Measurements from ENCODE around the gene LSM2. TPM values are rescaled to one million over a fixed set of nuclear protein-coding genes. Genes with fewer than 3 reads are reported as not detected.

The LSM2 gene
- total and polyA plus RNA-seq, 2 donors (not counting 1 experiment from before 2014, with no cell fraction given), result 52.4 to 57.4 TPM

DNA sequence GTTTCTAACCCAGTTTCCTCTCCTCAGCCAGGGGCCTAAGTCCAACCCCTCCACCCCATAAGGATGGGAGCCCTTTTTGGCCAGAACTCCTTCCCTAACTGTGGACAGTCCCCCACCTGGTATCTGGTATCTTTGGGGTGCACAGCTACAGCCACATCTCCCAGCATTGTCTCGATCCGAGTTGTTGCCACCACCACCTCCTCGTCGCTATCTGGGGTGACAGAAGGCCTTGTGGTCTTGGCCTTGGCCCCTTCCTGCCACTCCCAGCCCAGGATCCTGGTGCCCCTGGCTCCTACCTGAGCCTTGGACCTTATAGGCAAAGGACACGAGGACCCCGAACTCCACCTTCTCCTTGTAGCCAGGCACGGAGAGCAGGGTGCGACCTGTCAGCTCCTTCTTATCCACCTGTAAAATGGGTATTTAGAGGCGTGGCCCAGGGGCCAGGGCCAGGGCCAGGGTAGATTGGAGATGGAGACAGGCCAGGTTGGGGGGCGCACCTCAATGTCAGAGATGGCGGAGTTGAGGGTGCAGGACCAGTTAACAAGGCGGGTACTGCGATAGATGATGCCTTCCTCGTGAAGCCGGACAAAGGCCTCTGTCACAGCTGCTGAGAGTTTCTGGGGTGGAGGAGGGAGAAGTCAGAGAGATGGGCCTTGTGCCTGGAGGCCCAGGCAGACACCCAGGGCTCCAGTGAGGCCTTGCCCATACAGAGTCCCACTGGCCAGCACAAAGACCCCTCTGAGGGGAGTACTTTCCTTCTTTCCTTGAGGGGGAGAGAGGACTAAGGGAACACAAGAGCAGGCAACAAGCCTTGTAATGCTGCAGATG, 22.5 kb downstream of the LSM2 start:
- Histone ChIP-seq H3K4me2 (replicated peaks; ENCODE audit: low read depth, low read length, poor library complexity, severe bottlenecking) (no peak overlapping the region), H3K27me3 (replicated peaks in 1 of 4; ENCODE audit: control extremely low read depth in 1 of 4, control insufficient read depth in 3 of 4, insufficient read depth in 4 of 4, low read length in 3 of 4) (no peaks in the 10 kb centered on the region), H3K4me1 (ENCODE audit: control insufficient read depth in 2 of 2, insufficient read depth in 2 of 2, low read length in 2 of 2) (peaks cover 9 to 18% of the 10 kb centered on the region in 2 donors), H3K27ac (ENCODE audit: low read length in 2 of 2) (no peak overlapping the region), H3K4me3 (ENCODE audit: control extremely low read depth in 1 of 5, extremely low read depth in 1 of 5, insufficient read depth in 1 of 5, low read depth in 2 of 5, low read length in 4 of 5) (no peak overlapping the region), H2AFZ (ENCODE audit: insufficient read depth, low read depth, low read length, poor library complexity, severe bottlenecking) (no peak overlapping the region), H3K9ac (ENCODE audit: low read length) (no peak overlapping the region), H4K20me1 (ENCODE audit: control insufficient read depth, insufficient read depth, low read length, poor library complexity, severe bottlenecking) (no peaks in the 10 kb centered on the region), H3K9me3 (ENCODE audit: control extremely low read depth in 1 of 3, control insufficient read depth in 2 of 3, insufficient read depth in 1 of 3, low read length in 2 of 3) (no peaks in the 10 kb centered on the region), H3K36me3 (replicated peaks in 1 of 2; ENCODE audit: control extremely low read depth in 1 of 2, control insufficient read depth in 1 of 2, extremely low read depth in 1 of 2, insufficient read depth in 2 of 2, low read length in 1 of 2) (peaks cover 0 to 62% of the 10 kb centered on the region in 2 experiments), H3K79me2 (ENCODE audit: control insufficient read depth, insufficient read depth, low read length) (peaks cover 35% of the 10 kb centered on the region)
- Mint-ChIP-seq H3K4me3 (no peak overlapping the region), H3K9me3 (ENCODE audit: insufficient read depth) (no peaks in the 10 kb centered on the region), H3K27ac (peak overlapping the region; percentile 37), H3K4me1 (peaks cover 8% of the 10 kb centered on the region), H3K27me3 (no peaks in the 10 kb centered on the region)
- ATAC-seq (ENCODE audit: low read depth) (no peak), DNase-seq (no peak)
- POLR2A ChIA-PET, result no interaction called here
- 100% methylated on average over 15 of the region's 15 CpGs for WGBS (ENCODE audit: insufficient coverage)
- intact Hi-C loops (cut with micrococcal nuclease), result no loop called here
- TF ChIP-seq, protein P1, sequence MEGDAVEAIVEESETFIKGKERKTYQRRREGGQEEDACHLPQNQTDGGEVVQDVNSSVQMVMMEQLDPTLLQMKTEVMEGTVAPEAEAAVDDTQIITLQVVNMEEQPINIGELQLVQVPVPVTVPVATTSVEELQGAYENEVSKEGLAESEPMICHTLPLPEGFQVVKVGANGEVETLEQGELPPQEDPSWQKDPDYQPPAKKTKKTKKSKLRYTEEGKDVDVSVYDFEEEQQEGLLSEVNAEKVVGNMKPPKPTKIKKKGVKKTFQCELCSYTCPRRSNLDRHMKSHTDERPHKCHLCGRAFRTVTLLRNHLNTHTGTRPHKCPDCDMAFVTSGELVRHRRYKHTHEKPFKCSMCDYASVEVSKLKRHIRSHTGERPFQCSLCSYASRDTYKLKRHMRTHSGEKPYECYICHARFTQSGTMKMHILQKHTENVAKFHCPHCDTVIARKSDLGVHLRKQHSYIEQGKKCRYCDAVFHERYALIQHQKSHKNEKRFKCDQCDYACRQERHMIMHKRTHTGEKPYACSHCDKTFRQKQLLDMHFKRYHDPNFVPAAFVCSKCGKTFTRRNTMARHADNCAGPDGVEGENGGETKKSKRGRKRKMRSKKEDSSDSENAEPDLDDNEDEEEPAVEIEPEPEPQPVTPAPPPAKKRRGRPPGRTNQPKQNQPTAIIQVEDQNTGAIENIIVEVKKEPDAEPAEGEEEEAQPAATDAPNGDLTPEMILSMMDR (IDR thresholded peaks at IDR 0.05), result no peak
- TF ChIP-seq EZH2 (IDR thresholded peaks at IDR 0.05; ENCODE audit: borderline replicate concordance, insufficient read depth, low read depth, low read length, poor library complexity, severe bottlenecking), result no peak
- CTCF ChIA-PET, result interaction anchor here (0.5 kb wide), 1 partner anchor 231 kb away, joined by 3 read pairs; no protein-coding TSS in a partner anchor

DNA sequence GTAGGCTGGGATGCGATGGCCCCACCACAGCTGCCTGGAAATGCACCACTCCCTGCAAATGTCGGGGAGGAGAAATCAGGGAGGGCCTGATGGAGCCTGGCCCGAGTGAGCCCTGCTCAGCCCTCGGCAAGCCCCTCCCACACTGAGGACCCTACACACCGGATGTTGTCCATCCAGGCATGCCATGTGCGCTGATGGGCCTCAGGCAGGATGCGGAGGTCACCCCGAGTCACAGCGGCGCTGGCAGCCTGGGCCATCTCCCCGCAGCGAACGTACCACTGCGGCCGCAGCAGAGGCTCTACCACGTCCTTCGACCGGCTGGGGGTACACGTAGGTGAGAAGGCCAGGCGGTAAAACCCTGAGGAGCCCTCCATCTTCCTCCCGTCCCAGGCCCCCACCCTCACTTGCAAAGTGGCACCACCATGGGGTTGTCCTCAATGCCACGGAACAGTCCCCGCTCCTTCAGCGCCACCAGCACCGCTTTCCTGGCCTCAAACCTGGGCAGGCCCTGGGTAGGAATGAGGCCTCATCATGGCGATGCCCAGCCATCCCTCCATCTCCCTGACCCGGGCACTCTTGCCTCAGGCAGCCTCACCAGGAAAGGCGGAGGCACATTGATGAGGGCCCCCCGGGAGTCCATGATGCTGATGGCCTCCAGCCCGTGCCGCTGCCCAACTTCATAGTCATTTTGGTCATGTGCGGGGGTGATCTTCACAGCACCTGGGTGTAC, 24.5 kb downstream of the LSM2 start:
- ATAC-seq (ENCODE audit: low read depth) (no peak), DNase-seq (no peak)
- no peaks in the 10 kb centered on the region for H4K20me1 ChIP-seq (ENCODE audit: control insufficient read depth, insufficient read depth, low read length, poor library complexity, severe bottlenecking)
- ChIA-PET CTCF (no interaction called here), POLR2A (no interaction called here)
- no peaks in the 10 kb centered on the region for H3K27me3 ChIP-seq (replicated peaks in 1 of 4; ENCODE audit: control extremely low read depth in 1 of 4, control insufficient read depth in 3 of 4, insufficient read depth in 4 of 4, low read length in 3 of 4)
- Mint-ChIP-seq H3K4me3 (no peak overlapping the region), H3K27ac (no peak overlapping the region), H3K9me3 (ENCODE audit: insufficient read depth) (no peaks in the 10 kb centered on the region), H3K27me3 (no peaks in the 10 kb centered on the region), H3K4me1 (peaks cover 8% of the 10 kb centered on the region)
- 97% methylated on average over 32 of the region's 32 CpGs for WGBS (ENCODE audit: insufficient coverage)
- H3K4me2 ChIP-seq (replicated peaks; ENCODE audit: low read depth, low read length, poor library complexity, severe bottlenecking), result no peak overlapping the region
- H3K4me1 ChIP-seq (ENCODE audit: control insufficient read depth in 2 of 2, insufficient read depth in 2 of 2, low read length in 2 of 2), result peaks cover 4 to 7% of the 10 kb centered on the region in 2 donors
- no peak for TF ChIP-seq EZH2 (IDR thresholded peaks at IDR 0.05; ENCODE audit: borderline replicate concordance, insufficient read depth, low read depth, low read length, poor library complexity, severe bottlenecking)
- TF ChIP-seq, protein P1 (IDR thresholded peaks at IDR 0.05), result no peak
- no peak overlapping the region for H3K4me3 ChIP-seq (ENCODE audit: control extremely low read depth in 1 of 5, extremely low read depth in 1 of 5, insufficient read depth in 1 of 5, low read depth in 2 of 5, low read length in 4 of 5)
- no peaks in the 10 kb centered on the region for H3K9me3 ChIP-seq (ENCODE audit: control extremely low read depth in 1 of 3, control insufficient read depth in 2 of 3, insufficient read depth in 1 of 3, low read length in 2 of 3)
- intact Hi-C loops (cut with micrococcal nuclease), result no loop called here
- no peak overlapping the region for H2AFZ ChIP-seq (ENCODE audit: insufficient read depth, low read depth, low read length, poor library complexity, severe bottlenecking)
- H3K79me2 ChIP-seq (ENCODE audit: control insufficient read depth, insufficient read depth, low read length), result peaks cover 29% of the 10 kb centered on the region
- no peak overlapping the region for H3K9ac ChIP-seq (ENCODE audit: low read length)
- peaks cover 0 to 75% of the 10 kb centered on the region in 2 experiments for H3K36me3 ChIP-seq (replicated peaks in 1 of 2; ENCODE audit: control extremely low read depth in 1 of 2, control insufficient read depth in 1 of 2, extremely low read depth in 1 of 2, insufficient read depth in 2 of 2, low read length in 1 of 2)
- H3K27ac ChIP-seq (ENCODE audit: low read length in 2 of 2), result no peak overlapping the region
